HG02885 (cell line): ENCODE data around the gene CMTM4.
A peak's percentile ranks its signal among the peaks of the same experiment; 100 is the strongest.
"Not testable (repeated sequence)": the region's sequence is repeated elsewhere in the genome, so short reads cannot be mapped to it uniquely, and the experiment has no call there.

ENCODE experiments used
- ATAC-seq: cut with Tn5 transposase; IDR thresholded peaks from one replicate; pipeline ENCODE4 v1.9.1; 2021; ENCODE audit warnings: mild to moderate bottlenecking; ENCODE audit not compliant: unreplicated experiment, poor library complexity

CMTM4 gene

GRCh38 chr16:66650707-66651473 is 45.7 kb downstream of the CMTM4 start:
- ATAC-seq, result peak; percentile 94

GRCh38 chr16:66649636-66650205 is 46.8 kb downstream of the CMTM4 start:
- ATAC-seq, result no peak

- ATAC-seq, result no peak
Observed at GRCh38 chr16:66649167-66649566, 47.4 kb downstream of the CMTM4 start.

DNA sequence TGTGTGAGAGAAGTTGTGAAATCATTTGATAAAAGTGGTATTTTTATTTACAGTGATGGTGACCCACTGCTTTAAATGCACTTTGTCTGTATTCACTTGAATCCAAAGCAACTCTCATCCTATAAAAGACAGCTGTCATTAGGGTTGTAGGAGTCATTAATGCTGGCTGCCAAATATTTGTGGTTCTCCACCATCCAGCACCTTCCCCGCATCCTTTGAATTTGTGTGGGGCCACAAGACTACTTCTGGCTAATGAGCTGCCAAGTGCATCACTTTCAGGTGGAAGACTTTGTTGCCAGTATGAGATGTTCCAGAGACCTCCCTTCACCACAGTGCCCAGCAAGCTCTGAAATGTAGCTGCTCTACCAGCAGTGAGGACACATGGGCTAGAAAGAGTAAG is 48.7 kb downstream of the CMTM4 start:
- ATAC-seq, result no peak

GRCh38 chr16:66641387-66641786 is 55.2 kb downstream of the CMTM4 start:
- no peak for ATAC-seq

DNA sequence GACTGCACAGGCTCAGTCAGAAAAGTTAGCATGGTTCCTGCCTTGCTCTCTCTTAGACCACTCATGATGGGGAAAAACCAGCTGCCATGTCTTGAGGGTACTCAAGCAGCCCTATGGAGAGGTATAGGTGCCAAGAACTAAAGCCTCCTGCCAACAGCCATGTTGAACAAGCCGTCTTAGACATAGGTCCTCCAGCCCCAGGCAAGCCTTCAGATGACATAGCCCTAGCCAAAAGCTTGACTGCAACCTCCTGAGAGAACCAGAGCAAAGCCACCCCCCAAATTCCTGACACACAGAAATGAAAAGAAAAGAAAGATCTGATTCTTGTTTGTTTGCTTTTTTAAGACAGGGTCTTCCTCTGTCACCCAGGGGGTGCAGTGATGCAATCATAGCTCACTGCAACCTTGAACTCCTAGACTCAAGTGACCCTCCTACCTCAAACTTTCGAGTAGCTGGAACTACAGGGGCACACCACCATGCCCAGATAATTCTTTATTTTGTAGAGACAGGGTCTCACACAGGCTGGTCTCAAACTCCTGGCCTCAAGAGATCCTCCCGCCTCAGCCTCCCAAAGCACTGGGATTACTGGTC is 55.7 kb downstream of the CMTM4 start:
- no peak for ATAC-seq

GRCh38 chr16:66639091-66639885 is 57.3 kb downstream of the CMTM4 start:
- no peak for ATAC-seq

- no peak for ATAC-seq
Observed at GRCh38 chr16:66637806-66638205, 58.7 kb downstream of the CMTM4 start.

DNA sequence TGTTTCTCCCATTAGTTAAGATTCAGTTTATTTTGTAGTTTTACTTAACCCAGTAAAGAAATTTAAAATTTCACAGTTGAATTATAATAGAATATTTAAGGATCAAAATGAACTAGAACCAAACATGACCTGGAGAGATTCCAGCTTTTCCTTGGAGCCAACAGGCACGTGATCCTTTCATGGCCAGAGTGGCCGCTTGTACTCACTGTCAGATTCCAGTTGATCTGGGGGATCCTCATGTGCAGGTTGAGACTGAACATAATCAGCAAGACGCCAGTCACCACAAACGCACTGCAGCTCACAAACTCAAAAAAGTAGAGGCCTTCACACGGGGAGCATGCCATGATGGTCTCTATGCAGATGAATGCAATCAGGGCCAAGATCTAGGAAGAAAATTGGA is 60.3 kb downstream of the CMTM4 start:
- no peak for ATAC-seq

DNA sequence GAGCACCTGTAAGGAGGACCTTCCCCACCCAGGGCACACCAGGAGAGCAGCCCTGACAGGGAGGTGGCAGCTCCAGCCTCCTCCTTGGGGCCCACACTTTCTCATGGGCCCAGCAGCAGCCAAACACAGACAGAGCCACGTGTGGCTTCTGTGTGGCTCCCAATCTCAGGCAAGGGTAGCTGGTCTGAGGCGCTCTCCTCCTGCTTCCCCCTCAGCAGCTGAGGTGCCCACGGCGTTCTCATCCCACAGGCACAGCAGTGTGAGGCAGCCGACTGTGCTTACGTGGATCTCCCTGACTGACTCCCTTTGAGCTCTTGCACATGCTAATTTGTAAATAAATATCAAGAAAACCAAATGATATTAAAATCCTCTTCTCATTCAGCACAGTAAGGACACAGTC is 61.1 kb downstream of the CMTM4 start:
- ATAC-seq, result no peak

GRCh38 chr16:66634527-66635196 is 61.9 kb downstream of the CMTM4 start:
- no peak for ATAC-seq

- ATAC-seq, result not testable (repeated sequence)
Observed at GRCh38 chr16:66631558-66631957, 65.0 kb downstream of the CMTM4 start.

- not testable (repeated sequence) for ATAC-seq
Observed at GRCh38 chr16:66630561-66631260, 65.8 kb downstream of the CMTM4 start.

- ATAC-seq, result no peak
Observed at GRCh38 chr16:66629856-66630255, 66.7 kb downstream of the CMTM4 start.

- ATAC-seq, result not testable (repeated sequence)
Observed at GRCh38 chr16:66627611-66628378, 68.7 kb downstream of the CMTM4 start.

DNA sequence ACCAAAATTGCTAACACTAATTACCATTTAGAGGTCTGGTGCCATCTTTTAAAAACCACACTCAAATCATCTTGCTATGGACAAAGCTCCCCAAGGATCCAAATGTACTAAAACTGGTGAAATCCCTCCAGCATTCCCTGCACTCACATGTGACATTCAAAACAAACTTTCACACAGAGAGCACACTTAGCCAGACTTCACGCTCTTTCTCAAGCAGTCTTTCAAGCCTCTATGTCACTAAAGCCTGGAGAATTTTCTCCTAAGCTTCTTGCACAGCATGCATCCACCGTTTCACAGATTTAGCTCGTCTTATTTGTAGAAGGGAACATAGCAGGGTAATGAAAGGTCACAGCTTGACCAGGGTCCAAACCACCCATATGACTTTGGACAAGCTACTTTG is 72.8 kb downstream of the CMTM4 start:
- ATAC-seq, result no peak

- ATAC-seq, result no peak
Observed at GRCh38 chr16:66622863-66623262, 73.7 kb downstream of the CMTM4 start.

- ATAC-seq, result no peak
Observed at GRCh38 chr16:66621973-66622372, 74.6 kb downstream of the CMTM4 start.

GRCh38 chr16:66620429-66620795 is 76.1 kb downstream of the CMTM4 start:
- ATAC-seq, result no peak
